PC-3 (cell line): Measurements from ENCODE around the gene FAM83E.

ENCODE experiments used
- EZH2 ChIP-seq: fragments of 300-600 bp; sonication (generic); IDR thresholded peaks from one replicate; pipeline ENCODE4 v1.6.1; 2017; ENCODE audit warnings: antibody characterized with exemption, mild to moderate bottlenecking, low read length; ENCODE audit not compliant: unreplicated experiment
- TF ChIP-seq, protein P1 (sequence below): fragments of 300-600 bp; sonication (generic); conservative IDR thresholded peaks from 2 replicates; pipeline ENCODE4 v1.5.1; 2017; ENCODE audit warnings: antibody characterized with exemption, low read depth, mild to moderate bottlenecking, low read length

DNA sequence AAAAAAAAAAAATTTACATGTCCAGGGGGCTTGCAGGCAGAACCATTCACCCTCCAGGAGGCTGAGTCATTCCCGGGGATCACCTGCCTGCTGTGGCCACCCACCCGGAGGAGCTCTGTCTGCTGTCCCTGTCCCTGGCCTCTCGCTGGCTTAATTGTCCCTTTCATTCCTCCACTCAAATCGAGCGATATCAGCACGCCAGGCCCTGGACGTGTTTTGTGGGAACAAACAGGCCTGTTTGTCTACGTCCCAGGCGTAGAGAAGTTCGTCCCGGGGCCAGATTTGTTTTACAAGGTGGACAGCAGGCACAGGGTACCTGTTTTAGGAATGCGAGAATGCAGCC lies 41.7 kb downstream of the FAM83E start:
- TF ChIP-seq, protein P1, sequence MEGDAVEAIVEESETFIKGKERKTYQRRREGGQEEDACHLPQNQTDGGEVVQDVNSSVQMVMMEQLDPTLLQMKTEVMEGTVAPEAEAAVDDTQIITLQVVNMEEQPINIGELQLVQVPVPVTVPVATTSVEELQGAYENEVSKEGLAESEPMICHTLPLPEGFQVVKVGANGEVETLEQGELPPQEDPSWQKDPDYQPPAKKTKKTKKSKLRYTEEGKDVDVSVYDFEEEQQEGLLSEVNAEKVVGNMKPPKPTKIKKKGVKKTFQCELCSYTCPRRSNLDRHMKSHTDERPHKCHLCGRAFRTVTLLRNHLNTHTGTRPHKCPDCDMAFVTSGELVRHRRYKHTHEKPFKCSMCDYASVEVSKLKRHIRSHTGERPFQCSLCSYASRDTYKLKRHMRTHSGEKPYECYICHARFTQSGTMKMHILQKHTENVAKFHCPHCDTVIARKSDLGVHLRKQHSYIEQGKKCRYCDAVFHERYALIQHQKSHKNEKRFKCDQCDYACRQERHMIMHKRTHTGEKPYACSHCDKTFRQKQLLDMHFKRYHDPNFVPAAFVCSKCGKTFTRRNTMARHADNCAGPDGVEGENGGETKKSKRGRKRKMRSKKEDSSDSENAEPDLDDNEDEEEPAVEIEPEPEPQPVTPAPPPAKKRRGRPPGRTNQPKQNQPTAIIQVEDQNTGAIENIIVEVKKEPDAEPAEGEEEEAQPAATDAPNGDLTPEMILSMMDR: no peak
- TF ChIP-seq EZH2: no peak
